ENCODE results near the gene DPEP1. TPM values are rescaled to one million over a fixed set of nuclear protein-coding genes. Genes with fewer than 3 reads are reported as not detected.

Gene DPEP1
- total RNA-seq, 1 experiment from 2014 or later = 1.1 TPM

DNA sequence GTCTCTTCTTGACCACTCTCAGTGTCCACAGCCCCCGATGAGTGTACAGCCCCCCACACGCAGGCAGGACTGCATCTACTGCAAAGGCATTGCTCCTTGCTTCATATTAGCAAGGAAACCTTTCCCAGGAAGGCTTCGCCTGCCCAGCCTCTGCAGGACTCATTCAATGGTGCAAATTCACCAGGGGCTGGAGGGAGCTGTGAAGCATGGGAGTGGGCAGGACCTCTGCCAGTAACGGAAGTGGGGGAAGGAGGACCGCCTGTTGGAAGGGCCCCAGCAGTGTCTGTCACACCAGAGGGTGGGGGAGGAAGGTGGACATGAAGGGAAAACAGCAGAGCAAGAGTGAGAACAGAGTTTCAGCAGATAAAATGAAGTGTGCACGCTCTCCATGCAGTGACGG is 46.7 kb downstream of the DPEP1 start:
- intact Hi-C loops (cut with micrococcal nuclease) = no loop called here
- H2AFZ ChIP-seq (ENCODE audit: low read depth, low read length, poor library complexity, severe bottlenecking) = no peak overlapping the region
- no TSS peak for BruUV-seq (replicated peaks)
- no peak overlapping the region for H3K4me2 ChIP-seq (ENCODE audit: low read length)
- H3K9ac ChIP-seq (ENCODE audit: low read length) = no peak overlapping the region
- no peak for ATAC-seq
- H3K27me3 ChIP-seq (ENCODE audit: insufficient read depth, low read length) = no peaks in the 10 kb centered on the region
- no peak for DNase-seq (ENCODE audit: low read depth, low spot score)
- ChIA-PET RAD21 (ENCODE audit: low non-redundant PET in 1 of 2, low total read pairs in 2 of 2, uncharacterized antibody in 2 of 2, unreplicated experiment in 2 of 2) (no interaction called here), CTCF (no interaction called here), POLR2A (no interaction called here)
- H3K4me3 ChIP-seq (replicated peaks in 1 of 2; ENCODE audit: low read depth in 1 of 2, low read length in 2 of 2) = no peak overlapping the region
- H3K36me3 ChIP-seq (ENCODE audit: control insufficient read depth in 1 of 2, insufficient read depth in 2 of 2, low read length in 2 of 2) = peaks cover 19 to 56% of the 10 kb centered on the region in 2 experiments
- peaks cover 63% of the 10 kb centered on the region for H3K79me2 ChIP-seq (ENCODE audit: insufficient read depth, low read length)
- H3K27ac ChIP-seq (ENCODE audit: low read depth, low read length) = 0 out of 2 replicates have a peak overlapping the region, but pooled peaks have one; percentile 8
- H3K9me2 ChIP-seq (ENCODE audit: insufficient read depth) = no peaks in the 10 kb centered on the region
- no peaks in the 10 kb centered on the region for H3K9me3 ChIP-seq (ENCODE audit: control insufficient read depth in 1 of 2, insufficient read depth in 1 of 2, low read depth in 1 of 2, low read length in 2 of 2)
- peaks cover 16 to 26% of the 10 kb centered on the region in 2 experiments; a peak in 3 of 4 replicates for H3K4me1 ChIP-seq (ENCODE audit: control insufficient read depth in 1 of 2, insufficient read depth in 2 of 2, low read length in 2 of 2)
- H4K20me1 ChIP-seq (ENCODE audit: insufficient read depth) = no peaks in the 10 kb centered on the region; the same call in 1 of the 2 replicates
- TF ChIP-seq, protein P1, sequence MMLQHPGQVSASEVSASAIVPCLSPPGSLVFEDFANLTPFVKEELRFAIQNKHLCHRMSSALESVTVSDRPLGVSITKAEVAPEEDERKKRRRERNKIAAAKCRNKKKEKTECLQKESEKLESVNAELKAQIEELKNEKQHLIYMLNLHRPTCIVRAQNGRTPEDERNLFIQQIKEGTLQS (IDR thresholded peaks at IDR 0.05) = no peak
- TF ChIP-seq TCF7L2 (IDR thresholded peaks at IDR 0.05; ENCODE audit: borderline replicate concordance, extremely low read depth, insufficient read depth, insufficient read length) (no peak), RAD21 (IDR thresholded peaks at IDR 0.05; ENCODE audit: low read depth) (no peak), POLR2A (IDR thresholded peaks at IDR 0.05; ENCODE audit: borderline replicate concordance, extremely low read depth, insufficient read depth, insufficient read length) (no peak), JUND (IDR thresholded peaks at IDR 0.05) (no peak), ZNF274 (IDR thresholded peaks at IDR 0.05; ENCODE audit: low read depth, low read length) (no peak), ZFX (IDR thresholded peaks at IDR 0.05) (no peak), YY1 (IDR thresholded peaks at IDR 0.05; ENCODE audit: extremely low read depth, insufficient replicate concordance, low read depth, low read length) (no peak), EZH2phosphoT487 (IDR thresholded peaks at IDR 0.05; ENCODE audit: borderline replicate concordance) (no peak), SIN3A (IDR thresholded peaks at IDR 0.05; ENCODE audit: low read depth) (no peak), SRF (IDR thresholded peaks at IDR 0.05; ENCODE audit: low read depth) (no peak), CBX3 (IDR thresholded peaks at IDR 0.05; ENCODE audit: low read depth) (no peak), FOSL1 (IDR thresholded peaks at IDR 0.05; ENCODE audit: low read depth) (no peak), POLR2AphosphoS5 (IDR thresholded peaks at IDR 0.05; ENCODE audit: low read depth, low read length) (no peak)
- TF ChIP-seq, protein P2, sequence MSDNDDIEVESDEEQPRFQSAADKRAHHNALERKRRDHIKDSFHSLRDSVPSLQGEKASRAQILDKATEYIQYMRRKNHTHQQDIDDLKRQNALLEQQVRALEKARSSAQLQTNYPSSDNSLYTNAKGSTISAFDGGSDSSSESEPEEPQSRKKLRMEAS (IDR thresholded peaks at IDR 0.05) = no peak
- TF ChIP-seq, protein P3, sequence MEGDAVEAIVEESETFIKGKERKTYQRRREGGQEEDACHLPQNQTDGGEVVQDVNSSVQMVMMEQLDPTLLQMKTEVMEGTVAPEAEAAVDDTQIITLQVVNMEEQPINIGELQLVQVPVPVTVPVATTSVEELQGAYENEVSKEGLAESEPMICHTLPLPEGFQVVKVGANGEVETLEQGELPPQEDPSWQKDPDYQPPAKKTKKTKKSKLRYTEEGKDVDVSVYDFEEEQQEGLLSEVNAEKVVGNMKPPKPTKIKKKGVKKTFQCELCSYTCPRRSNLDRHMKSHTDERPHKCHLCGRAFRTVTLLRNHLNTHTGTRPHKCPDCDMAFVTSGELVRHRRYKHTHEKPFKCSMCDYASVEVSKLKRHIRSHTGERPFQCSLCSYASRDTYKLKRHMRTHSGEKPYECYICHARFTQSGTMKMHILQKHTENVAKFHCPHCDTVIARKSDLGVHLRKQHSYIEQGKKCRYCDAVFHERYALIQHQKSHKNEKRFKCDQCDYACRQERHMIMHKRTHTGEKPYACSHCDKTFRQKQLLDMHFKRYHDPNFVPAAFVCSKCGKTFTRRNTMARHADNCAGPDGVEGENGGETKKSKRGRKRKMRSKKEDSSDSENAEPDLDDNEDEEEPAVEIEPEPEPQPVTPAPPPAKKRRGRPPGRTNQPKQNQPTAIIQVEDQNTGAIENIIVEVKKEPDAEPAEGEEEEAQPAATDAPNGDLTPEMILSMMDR (IDR thresholded peaks at IDR 0.05 in 2 of 3, conservative IDR thresholded peaks at IDR 0.05 in 1 of 3; ENCODE audit: borderline replicate concordance in 1 of 3, insufficient read depth in 1 of 3, low read depth in 2 of 3, low read length in 2 of 3) = no peak
- TF ChIP-seq, protein P4, sequence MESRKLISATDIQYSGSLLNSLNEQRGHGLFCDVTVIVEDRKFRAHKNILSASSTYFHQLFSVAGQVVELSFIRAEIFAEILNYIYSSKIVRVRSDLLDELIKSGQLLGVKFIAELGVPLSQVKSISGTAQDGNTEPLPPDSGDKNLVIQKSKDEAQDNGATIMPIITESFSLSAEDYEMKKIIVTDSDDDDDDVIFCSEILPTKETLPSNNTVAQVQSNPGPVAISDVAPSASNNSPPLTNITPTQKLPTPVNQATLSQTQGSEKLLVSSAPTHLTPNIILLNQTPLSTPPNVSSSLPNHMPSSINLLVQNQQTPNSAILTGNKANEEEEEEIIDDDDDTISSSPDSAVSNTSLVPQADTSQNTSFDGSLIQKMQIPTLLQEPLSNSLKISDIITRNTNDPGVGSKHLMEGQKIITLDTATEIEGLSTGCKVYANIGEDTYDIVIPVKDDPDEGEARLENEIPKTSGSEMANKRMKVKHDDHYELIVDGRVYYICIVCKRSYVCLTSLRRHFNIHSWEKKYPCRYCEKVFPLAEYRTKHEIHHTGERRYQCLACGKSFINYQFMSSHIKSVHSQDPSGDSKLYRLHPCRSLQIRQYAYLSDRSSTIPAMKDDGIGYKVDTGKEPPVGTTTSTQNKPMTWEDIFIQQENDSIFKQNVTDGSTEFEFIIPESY (IDR thresholded peaks at IDR 0.05; ENCODE audit: extremely low read depth, insufficient replicate concordance, low read length) = no peak
